Heart left ventricle (tissue), 16 donors: ENCODE data around the gene ABCC5. TPM values are rescaled to one million over a fixed set of nuclear protein-coding genes. Genes with fewer than 3 reads are reported as not detected.
"Not testable (repeated sequence)": the region's sequence is repeated elsewhere in the genome, so short reads cannot be mapped to it uniquely, and the experiment has no call there.

Experiments used
- ATAC-seq, 4 donors: fragments of 200-7000 bp; cut with Tn5 transposase; one replicate each; pipeline ENCODE4 v1.9.1; 2020 to 2022; ENCODE audit warnings: moderate library complexity in 4 of 4, mild to moderate bottlenecking in 3 of 4, moderate number of reproducible peaks in 1 of 4
- DNase-seq, 5 donors: peaks; one replicate each; pipeline ENCODE4 v3.0.0-alpha.2; 2020
- H3K27ac ChIP-seq, 12 donors: fragments of 200-600 bp; sonication (generic) in 4 of 12; one replicate each; pipeline versions ENCODE4 v1.5.0 to v1.8.0; 2016 to 2022; ENCODE audit warnings: mild to moderate bottlenecking in 2 of 12
- H3K27me3 ChIP-seq, 9 donors: fragments of 200-600 bp; sonication (generic) in 2 of 9; one replicate each; pipeline versions ENCODE4 v1.5.1 to v1.8.0; 2016 to 2022; ENCODE audit warnings: mild to moderate bottlenecking in 3 of 9
- H3K36me3 ChIP-seq, 9 donors: fragments of 200-600 bp; sonication (generic) in 2 of 9; one replicate each; pipeline versions ENCODE4 v1.5.0 to v1.8.0; 2018 to 2022; ENCODE audit warnings: mild to moderate bottlenecking in 2 of 9
- H3K4me1 ChIP-seq, 12 donors: fragments of 200-600 bp; sonication (generic) in 4 of 12; one replicate each; pipeline versions ENCODE4 v1.5.0 to v1.8.0; 2016 to 2022; ENCODE audit warnings: mild to moderate bottlenecking in 3 of 12
- H3K4me3 ChIP-seq, 12 donors: fragments of 200-600 bp; sonication (generic) in 4 of 12; one replicate each; pipeline versions ENCODE4 v1.5.0 to v1.8.0; 2017 to 2022; ENCODE audit warnings: mild to moderate bottlenecking in 9 of 12, moderate library complexity in 4 of 12
- H3K9me3 ChIP-seq, 12 donors: fragments of 200-600 bp; sonication (generic) in 4 of 12; one replicate each; pipeline versions ENCODE4 v1.5.0 to v1.8.0; 2016 to 2022; ENCODE audit warnings: mild to moderate bottlenecking in 1 of 12
- POLR2A ChIP-seq, 2 donors: fragments of 450-650 bp; IDR thresholded peaks; one replicate each; pipeline ENCODE4 v1.6.1; 2017; ENCODE audit warnings: antibody characterized with exemption in 2 of 2, mild to moderate bottlenecking in 2 of 2, moderate library complexity in 2 of 2
- WGBS, 4 donors: extraction: QIAGEN DNeasy Blood & Tissue Kit in 2 of 4; methylation state at CpG; one replicate each; pipeline versions ENCODE4 v1.1.5 to v1.1.7; 2013 to 2018; 5-methylcytosine and 5-hydroxymethylcytosine counted together
- intact Hi-C, 10 donors: fragments of 100-400 bp; cut with DNase I; formaldehyde crosslinking; loops; one replicate each; pipeline versions ENCODE4 v1.11.1 to v1.14.2; 2022
- polyA plus RNA-seq, 2 donors: library from polyadenylated mRNA; stranded (reverse); fragments of 200-250 nt; gene quantifications; one replicate each; pipeline ENCODE4 v1.2.3, GENCODE V29; 2013
- total RNA-seq, 9 donors: library from RNA; depleted of rRNA in 2 of 9; stranded (reverse); fragments of >200 nt in 2 of 9; fragmentation: NEBNext Ultra II Directional in 3 of 9; extraction: Animal tissue kit (Norgen Biotek cat#: 25700) in 3 of 9; gene quantifications; one replicate each; pipeline versions ENCODE4 v1.1.0 to v1.2.4, GENCODE V29; 2016 to 2023
- TF ChIP-seq, protein P1 (sequence below), 12 donors: fragments of 200-600 bp; sonication (generic) in 4 of 12; IDR thresholded peaks; one replicate each; pipeline versions ENCODE4 v1.5.0 to v1.8.0; 2018 to 2022; ENCODE audit warnings: antibody characterized with exemption in 12 of 12, mild to moderate bottlenecking in 5 of 12
- donor health status: ischemic (EF 13 %, LVEDD 7.1; RV severe dilation, severe dysfunction).
- donor health status: healthy with polysubstance abuse.
- donor health status: DM: no; HTN: yes; CAD: no.
- donor health status: DM: no; HTN: no; CAD: no.
- donor health status: ischemic (EF 25% LVEDD 6.9; RV normal size, moderate dysfunction).
- donor health status: ischemic (EF 25% LVEDD 5.7; RV mildly dilated, moderate dysfunction).
- donor health status: healthy.
- donor health status: DM: yes; HTN: yes; CAD: no.
- donor health status: ischemic (EF 35%, LVEDD 5.7; RV mildly dilated, moderate dysfunction).
- donor health status: nonischemic (EF 11% LVEDD 7.7; RV severe dilation, severe dysfunction).
- donor health status: DM: yes; HTN: yes; CAD: no.
- donor health status: PGD.
- donor health status: ischemic (EF 29% LVEDD 5.4; RV normal size, mild dysfunction).
- donor health status: nonischemic (EF 23%, LVEDD 6.1; RV moderate dilation, normal function).

Gene ABCC5
- total and polyA plus RNA-seq, 11 donors = 16.4 to 61.7 (median 32.6) TPM

DNA sequence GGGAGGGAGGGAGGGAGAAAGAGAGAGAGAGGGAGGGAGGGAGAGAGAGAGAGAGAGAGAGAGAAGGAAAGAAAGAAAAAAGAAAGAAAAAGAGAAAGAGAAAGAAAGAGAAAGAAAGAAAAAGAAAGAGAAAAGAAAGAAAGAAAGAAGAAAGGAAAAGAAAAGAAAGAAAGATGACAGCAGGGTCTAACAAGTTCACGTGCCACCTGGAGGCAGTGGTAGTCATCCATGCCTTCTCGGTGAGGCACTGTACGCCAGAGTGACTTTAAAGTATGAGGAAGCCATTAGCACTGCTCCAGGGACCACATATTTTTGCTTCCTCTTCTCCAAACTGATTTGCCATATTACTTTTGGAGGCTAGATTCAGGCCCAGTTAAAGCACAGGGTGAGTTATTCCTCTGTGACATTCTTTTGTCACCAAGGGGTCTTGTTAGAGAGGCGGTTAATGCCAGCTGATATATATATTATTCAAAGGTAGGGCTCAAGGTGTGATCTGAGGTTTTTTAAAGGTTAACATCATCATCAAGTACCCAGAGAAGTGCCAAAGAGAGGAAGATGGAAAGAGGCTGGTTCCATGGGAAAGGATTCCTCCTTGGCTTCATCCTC lies 13.6 kb upstream of the ABCC5 start, which contains the start of gene HTR3D:
HTR3D (plus strand) TSS at position 556 of the 606 bp plus-strand sequence; CDS start at position 556, 0 bp downstream.
- Histone ChIP-seq H3K4me1 (no peaks in the 10 kb centered on the region), H3K9me3 (no peaks in the 10 kb centered on the region), H3K27me3 (no peaks in the 10 kb centered on the region), H3K27ac (no peak within 1 kb of the TSS), H3K4me3 (no peak within 1 kb of the TSS), H3K36me3 (no peaks in the 10 kb centered on the region)
- DNase-seq = no peak
- 63 to 76% (median 70%) methylated on average over 4 of the region's 4 CpGs for WGBS, 4 donors
- intact Hi-C loops = no loop called here
- TF ChIP-seq POLR2A (IDR thresholded peaks at IDR 0.05) = no peak
- TF ChIP-seq, protein P1, sequence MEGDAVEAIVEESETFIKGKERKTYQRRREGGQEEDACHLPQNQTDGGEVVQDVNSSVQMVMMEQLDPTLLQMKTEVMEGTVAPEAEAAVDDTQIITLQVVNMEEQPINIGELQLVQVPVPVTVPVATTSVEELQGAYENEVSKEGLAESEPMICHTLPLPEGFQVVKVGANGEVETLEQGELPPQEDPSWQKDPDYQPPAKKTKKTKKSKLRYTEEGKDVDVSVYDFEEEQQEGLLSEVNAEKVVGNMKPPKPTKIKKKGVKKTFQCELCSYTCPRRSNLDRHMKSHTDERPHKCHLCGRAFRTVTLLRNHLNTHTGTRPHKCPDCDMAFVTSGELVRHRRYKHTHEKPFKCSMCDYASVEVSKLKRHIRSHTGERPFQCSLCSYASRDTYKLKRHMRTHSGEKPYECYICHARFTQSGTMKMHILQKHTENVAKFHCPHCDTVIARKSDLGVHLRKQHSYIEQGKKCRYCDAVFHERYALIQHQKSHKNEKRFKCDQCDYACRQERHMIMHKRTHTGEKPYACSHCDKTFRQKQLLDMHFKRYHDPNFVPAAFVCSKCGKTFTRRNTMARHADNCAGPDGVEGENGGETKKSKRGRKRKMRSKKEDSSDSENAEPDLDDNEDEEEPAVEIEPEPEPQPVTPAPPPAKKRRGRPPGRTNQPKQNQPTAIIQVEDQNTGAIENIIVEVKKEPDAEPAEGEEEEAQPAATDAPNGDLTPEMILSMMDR (IDR thresholded peaks at IDR 0.05) = no peak
- no peak for ATAC-seq

DNA sequence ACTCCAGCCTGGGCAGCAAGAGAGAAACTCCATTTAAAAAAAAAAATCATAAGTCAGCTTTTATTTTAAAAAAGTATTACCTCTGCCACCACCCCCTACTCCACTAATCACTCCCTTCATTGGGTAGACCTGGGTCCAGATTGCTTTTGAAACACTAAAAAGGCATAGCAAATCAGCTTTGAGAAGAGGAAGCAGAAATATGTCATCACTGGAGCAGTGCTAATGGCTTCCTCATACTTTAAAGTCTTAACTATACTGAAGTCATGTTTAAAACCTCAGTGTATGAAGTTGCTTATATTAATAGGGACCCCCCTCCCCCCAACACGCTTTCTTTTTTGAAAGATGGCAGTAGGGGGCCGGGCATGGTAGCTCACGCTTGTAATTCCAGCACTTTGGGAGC lies 12.9 kb upstream of the ABCC5 start:
- TF ChIP-seq POLR2A (IDR thresholded peaks at IDR 0.05) = no peak
- TF ChIP-seq, protein P1 (IDR thresholded peaks at IDR 0.05) = no peak
- H3K9me3 ChIP-seq = no peaks in the 10 kb centered on the region
- intact Hi-C loops = no loop called here
- DNase-seq (no peak), ATAC-seq (no peak)
- no peaks in the 10 kb centered on the region for H3K36me3 ChIP-seq
- H3K4me3 ChIP-seq = no peak overlapping the region
- no peaks in the 10 kb centered on the region for H3K4me1 ChIP-seq
- 68 to 84% (median 79%) methylated on average over 3 of the region's 3 CpGs for WGBS, 4 donors
- H3K27me3 ChIP-seq = no peaks in the 10 kb centered on the region
- no peak overlapping the region for H3K27ac ChIP-seq

DNA sequence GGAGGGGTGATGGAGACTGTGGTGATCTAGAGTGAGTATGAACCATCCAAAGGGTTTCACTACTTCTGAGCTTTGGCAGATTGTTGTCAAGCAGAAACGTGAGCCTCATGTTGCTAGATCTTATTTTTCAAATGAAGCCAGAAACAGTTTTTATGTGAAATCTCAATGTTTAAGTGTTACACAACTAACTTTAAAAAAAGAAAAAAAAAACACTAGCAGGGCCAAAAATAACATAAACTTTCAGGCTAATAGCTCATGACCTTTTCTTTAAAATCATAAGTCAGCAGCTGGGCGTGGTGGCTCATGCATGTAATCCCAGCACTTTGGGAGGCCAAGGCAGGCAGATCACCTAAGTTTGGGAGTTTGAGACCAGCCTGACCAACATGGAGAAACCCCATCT lies 11.8 kb upstream of the ABCC5 start:
- Histone ChIP-seq H3K36me3 (no peaks in the 10 kb centered on the region), H3K4me1 (no peaks in the 10 kb centered on the region), H3K27ac (no peak overlapping the region), H3K9me3 (no peaks in the 10 kb centered on the region), H3K4me3 (no peak overlapping the region), H3K27me3 (no peaks in the 10 kb centered on the region)
- no peak for ATAC-seq
- intact Hi-C loops = no loop called here
- TF ChIP-seq, protein P1 (IDR thresholded peaks at IDR 0.05) = no peak
- TF ChIP-seq POLR2A (IDR thresholded peaks at IDR 0.05) = no peak
- 76 to 88% (median 80%) methylated on average over 2 of the region's 2 CpGs for WGBS, 4 donors
- DNase-seq = no peak

DNA sequence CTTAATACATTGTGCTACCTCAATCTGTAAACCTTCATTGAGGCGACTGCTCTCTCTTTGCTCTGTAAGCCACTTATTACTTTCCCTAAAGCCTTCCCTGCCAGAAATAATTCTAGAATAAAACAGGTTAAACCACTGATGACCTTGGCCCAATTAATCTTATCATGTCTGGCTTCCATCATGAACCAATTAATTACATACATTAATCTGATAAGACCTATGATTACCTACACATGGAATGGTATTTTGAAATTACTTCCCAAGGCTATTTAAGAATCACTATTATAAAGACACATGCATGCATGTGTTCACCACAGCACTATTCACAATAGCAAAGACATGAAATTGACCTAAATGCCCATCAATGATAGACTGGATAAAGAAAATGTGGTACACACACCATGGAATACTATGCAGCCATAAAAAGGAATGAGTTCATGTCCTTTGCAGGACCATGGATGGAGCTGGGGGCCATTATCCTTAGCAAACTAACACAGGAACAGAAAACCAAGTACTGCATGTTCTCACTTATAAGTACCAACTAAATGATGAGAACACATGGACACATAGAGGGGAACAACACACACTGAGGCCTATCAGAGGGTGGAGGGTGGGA lies 10.7 kb upstream of the ABCC5 start:
- H3K36me3 ChIP-seq, H3K27me3 ChIP-seq, H3K4me3 ChIP-seq, H3K27ac ChIP-seq, ATAC-seq, H3K4me1 ChIP-seq, H3K9me3 ChIP-seq, DNase-seq, intact Hi-C loops: not testable (repeated sequence)
- 87 to 97% (median 94%) methylated on average over 1 of the region's 1 CpG for WGBS, 4 donors

DNA sequence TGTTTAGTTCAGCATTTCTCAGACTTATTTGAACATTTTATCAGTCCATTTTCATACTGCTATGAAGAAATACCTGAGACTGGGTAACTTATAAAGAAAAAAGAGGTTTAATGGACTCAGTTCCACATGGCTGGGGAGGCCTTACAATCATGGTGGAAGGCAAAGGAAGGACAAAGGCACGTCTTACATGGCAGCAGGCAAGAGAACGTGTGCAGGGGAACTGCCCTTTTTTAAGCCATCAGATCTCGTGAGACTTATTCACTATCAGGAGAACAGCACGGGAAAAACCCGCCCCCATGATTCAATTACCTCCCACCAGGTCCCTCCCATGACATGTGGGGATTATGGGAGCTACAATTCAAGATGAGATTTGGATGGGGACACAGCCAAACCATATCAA lies 7.6 kb upstream of the ABCC5 start:
- 44 to 66% (median 55%) methylated on average over 5 of the region's 5 CpGs for WGBS, 4 donors
- H3K4me1 ChIP-seq, H3K4me3 ChIP-seq, H3K9me3 ChIP-seq, intact Hi-C loops, ATAC-seq, H3K27ac ChIP-seq, H3K27me3 ChIP-seq, H3K36me3 ChIP-seq, DNase-seq: not testable (repeated sequence)
